Activated CD4-positive, alpha-beta T cell treated with anti-CD3 and anti-CD28 coated beads, Interleukin-2, amount 50 U/mL, for 48 hours (primary cell): ENCODE measurements around the gene MRPL14.
A peak's percentile ranks its signal among the peaks of the same experiment; 100 is the strongest.

Experiments used
- DNase-seq, 2 experiments: peaks; one replicate each; pipeline ENCODE4 v3.0.0-alpha.2; 2020

Gene MRPL14

GRCh38 chr6:44064089-44064947, 62.9 kb downstream of the MRPL14 start:
- DNase-seq = peak; percentile 25 to 46

- no peak for DNase-seq
Observed at GRCh38 chr6:44063561-44064059, 63.6 kb downstream of the MRPL14 start.
